K562 (cell line): Measurements from ENCODE around the gene NAT9. TPM values are rescaled to one million over a fixed set of nuclear protein-coding genes. Genes with fewer than 3 reads are reported as not detected.
A peak's percentile ranks its signal among the peaks of the same experiment; 100 is the strongest.

Experiments
- ATAC-seq: fragments of 200-7000 bp; cut with Tn5 transposase; 3 replicates; pipeline ENCODE4 v1.9.1; 2020; ENCODE audit warnings: moderate library complexity
- BruUV-seq: library from RNA; stranded (reverse); fragments of 400-500 nt; replicated peaks from 2 replicates; lab custom pipeline; 2021; lab: Mats Ljungman, UMichigan
- CTCF ChIA-PET: fragments of 300-600 bp; formaldehyde crosslinking; extraction: SDS; loops from one replicate; lab custom pipeline; 2021; ENCODE audit warnings: low intra/inter-chr PET ratio; lab: Yijun Ruan, JAX
- POLR2A ChIA-PET: fragments of 300-600, 350-650 bp; sonication (Branson Sonifier 250); formaldehyde crosslinking; extraction: SDS; loops from one replicate; lab custom pipeline; 2021; ENCODE audit warnings: antibody characterized with exemption, inconsistent platforms; lab: Yijun Ruan, JAX
- DNase-seq, 4 experiments: peaks; one replicate each; pipeline versions ENCODE4 v3.0.0 to v3.0.0-alpha.2; 2011 to 2018; ENCODE audit warnings: low spot score in 3 of 4, mixed read lengths in 3 of 4; ENCODE audit errors: extremely low read depth in 1 of 4
- FAIRE-seq: peaks from 2 replicates; lab custom pipeline; 2011; peaks lifted over from hg19 to GRCh38; lab: Jason Lieb, UNC
- H2AFZ ChIP-seq: 2 replicates; pipeline ENCODE4 v1.6.0; 2011; ENCODE audit warnings: low read depth, low read length, control low read depth, inconsistent platforms
- H3K27ac ChIP-seq: fragments of 200-600 bp; 3 replicates; pipeline ENCODE4 v1.8.0; 2011; ENCODE audit warnings: low read depth, mild to moderate bottlenecking, control low read depth, inconsistent platforms, low read length, moderate library complexity, mixed read lengths; ENCODE audit errors: extremely low read depth
- H3K27me3 ChIP-seq, 2 experiments: fragments of 300-600 bp in 1 of 2; 2 replicates in 1 of 2; 3 replicates in 1 of 2; pipeline versions ENCODE4 v1.6.0 to v1.8.0; 2011; ENCODE audit warnings: inconsistent platforms in 2 of 2, low read length in 2 of 2, mild to moderate bottlenecking in 1 of 2, mixed read lengths in 1 of 2, moderate library complexity in 1 of 2; ENCODE audit not compliant: control insufficient read depth in 2 of 2, insufficient read depth in 2 of 2
- H3K36me3 ChIP-seq: fragments of 300-600 bp; 3 replicates; pipeline ENCODE4 v1.8.0; 2011; ENCODE audit warnings: mild to moderate bottlenecking, low read length, inconsistent platforms; ENCODE audit not compliant: control insufficient read depth, insufficient read depth
- H3K4me1 ChIP-seq, 2 experiments: fragments of 200-600 bp in 1 of 2; replicated peaks in 1 of 2; 2 replicates in 1 of 2; 3 replicates in 1 of 2; pipeline versions ENCODE4 v1.5.1 to v1.8.0; 2011; ENCODE audit warnings: inconsistent platforms in 2 of 2, low read length in 2 of 2, mild to moderate bottlenecking in 1 of 2, mixed read lengths in 1 of 2, moderate library complexity in 1 of 2; ENCODE audit not compliant: control insufficient read depth in 2 of 2, insufficient read depth in 2 of 2
- H3K4me2 ChIP-seq: 2 replicates; pipeline ENCODE4 v1.6.1; 2011; ENCODE audit warnings: low read length, control low read depth, inconsistent platforms, mixed read lengths; ENCODE audit not compliant: insufficient read depth
- H3K4me3 ChIP-seq: fragments of 200-600 bp; sonication (generic), shearing (Covaris generic); 2 replicates; pipeline ENCODE4 v1.5.1; 2016; ENCODE audit warnings: control low read depth, inconsistent platforms
- H3K79me2 ChIP-seq: fragments of 200-600 bp; 3 replicates; pipeline ENCODE4 v1.8.0; 2011; ENCODE audit warnings: low read length, inconsistent platforms; ENCODE audit not compliant: control insufficient read depth, insufficient read depth
- H3K9ac ChIP-seq, 2 experiments: 2 replicates each; pipeline versions ENCODE4 v1.6.0 to v1.6.1; 2011; ENCODE audit warnings: low read depth in 2 of 2, low read length in 2 of 2, control low read depth in 1 of 2, inconsistent platforms in 1 of 2, mild to moderate bottlenecking in 1 of 2, mixed read lengths in 1 of 2; ENCODE audit not compliant: insufficient read depth in 1 of 2
- H3K9me1 ChIP-seq: one replicate; pipeline ENCODE4 v1.6.0; 2011; ENCODE audit warnings: inconsistent platforms, mild to moderate bottlenecking, low read length, moderate library complexity; ENCODE audit not compliant: control insufficient read depth, insufficient read depth
- H3K9me3 ChIP-seq: replicated peaks from 2 replicates; pipeline ENCODE4 v1.5.1; 2011; ENCODE audit warnings: low read depth, low read length, inconsistent platforms; ENCODE audit not compliant: control insufficient read depth, insufficient read depth
- H4K20me1 ChIP-seq: replicated peaks from 2 replicates; pipeline ENCODE4 v1.6.1; 2011; ENCODE audit warnings: low read length, inconsistent platforms, mixed read lengths; ENCODE audit not compliant: control insufficient read depth, insufficient read depth
- CBX1 ChIP-seq: sonication (generic); IDR thresholded peaks from 2 replicates; pipeline ENCODE4 v1.6.1; 2016; ENCODE audit warnings: antibody characterized with exemption, low read depth, mild to moderate bottlenecking
- HDAC3 ChIP-seq: fragments of 450-650 bp; IDR thresholded peaks from 2 replicates; pipeline ENCODE4 v1.6.1; 2018; ENCODE audit warnings: borderline replicate concordance, mild to moderate bottlenecking, moderate library complexity; ENCODE audit not compliant: partially characterized antibody
- NFIC ChIP-seq: fragments of 450-650 bp; IDR thresholded peaks from 2 replicates; pipeline ENCODE4 v1.6.1; 2017; ENCODE audit warnings: mild to moderate bottlenecking, inconsistent platforms
- USF1 ChIP-seq: sonication (generic); formaldehyde crosslinking; IDR thresholded peaks from 2 replicates; pipeline ENCODE4 v1.9.0; 2022; ENCODE audit warnings: mild to moderate bottlenecking, missing genetic modification reagents
- ZNF274 ChIP-seq: IDR thresholded peaks from 2 replicates; pipeline ENCODE4 v1.6.1; 2011; ENCODE audit warnings: low read depth, mild to moderate bottlenecking, low read length, moderate library complexity, borderline replicate concordance
- ZZZ3 ChIP-seq: fragments of 450-650 bp; IDR thresholded peaks from 2 replicates; pipeline ENCODE4 v1.6.1; 2016; ENCODE audit warnings: antibody characterized with exemption, mild to moderate bottlenecking, moderate library complexity
- WGBS: fragments of 100-300 bp; shearing (Covaris generic); methylation state at CpG from one replicate; pipeline ENCODE4 v1.1.6; 2016; ENCODE audit warnings: low coverage, mixed read lengths; ENCODE audit not compliant: insufficient coverage; ENCODE audit errors: missing lambda C conversion rate; 5-methylcytosine and 5-hydroxymethylcytosine counted together
- in situ Hi-C: fragments of 300-500 bp; cut with MboI; formaldehyde crosslinking; loops from 4 replicates; pipeline ENCODE4 v1.15.0; 2018; ENCODE audit warnings: inconsistent platforms, mixed read lengths
- intact Hi-C: fragments of 100-400 bp; cut with micrococcal nuclease; formaldehyde crosslinking; loops from 2 replicates; pipeline ENCODE4 v1.14.2; 2022
- polyA plus RNA-seq, 8 experiments: library from polyadenylated mRNA; depleted of rRNA in 4 of 8; stranded (reverse) in 5 of 8; unstranded in 3 of 8; fragments of >200 nt; fragmentation: Nextera tagmentation in 2 of 8; fragmentation: Illumina TruSeq in 1 of 8; extraction: Ambion mirVana in 2 of 8; extraction: Trizol in 1 of 8; gene quantifications; 2 replicates each; pipeline versions ENCODE4 v1.2.1 to v1.2.3, GENCODE V29; 2011 to 2014; ENCODE audit warnings: inconsistent platforms in 1 of 8, missing spikeins in 1 of 8
- total RNA-seq, 7 experiments: library from RNA; depleted of rRNA in 6 of 7; stranded (reverse); fragments of >200 nt in 6 of 7; fragmentation: Illumina TruSeq in 2 of 7; extraction: Trizol in 2 of 7; gene quantifications; 2 replicates each; pipeline versions ENCODE4 v1.2.1 to v1.2.3, GENCODE V29; 2011 to 2021; ENCODE audit warnings: low replicate concordance in 1 of 7
- TF ChIP-seq, protein P1 (sequence below): fragments of 450-650 bp; IDR thresholded peaks from 2 replicates; pipeline ENCODE4 v1.6.1; 2016

NAT9 gene
- total and polyA plus RNA-seq, 9 of the 15 experiments (the other 6 are each of a cell fraction or from before 2014, with no cell fraction given), result 4.2 to 63.6 (median 40.8) TPM

DNA sequence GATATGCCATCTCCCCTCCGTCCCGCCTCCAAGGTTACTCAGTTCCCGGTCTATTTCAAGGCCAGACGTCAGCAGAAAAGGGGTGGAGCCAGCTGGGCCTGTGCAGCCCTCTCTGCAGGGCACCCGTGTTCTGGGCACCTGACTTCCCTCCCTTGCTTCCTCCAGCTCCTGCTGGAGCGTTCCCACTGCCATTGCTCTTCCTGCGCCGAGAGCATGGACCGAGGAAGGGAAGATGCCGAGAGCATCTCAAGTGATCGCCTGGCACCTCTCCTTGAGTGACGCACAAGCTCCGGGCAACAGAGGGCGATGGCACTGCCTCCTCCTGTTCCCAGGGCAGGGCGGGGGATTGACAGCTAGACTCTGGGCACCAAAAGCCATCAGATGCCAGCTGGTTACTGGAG lies 29.4 kb upstream of the NAT9 start:
- intact Hi-C loops (no loop called here), in situ Hi-C loops (no loop called here)
- no peak for FAIRE-seq
- TF ChIP-seq, protein P1, sequence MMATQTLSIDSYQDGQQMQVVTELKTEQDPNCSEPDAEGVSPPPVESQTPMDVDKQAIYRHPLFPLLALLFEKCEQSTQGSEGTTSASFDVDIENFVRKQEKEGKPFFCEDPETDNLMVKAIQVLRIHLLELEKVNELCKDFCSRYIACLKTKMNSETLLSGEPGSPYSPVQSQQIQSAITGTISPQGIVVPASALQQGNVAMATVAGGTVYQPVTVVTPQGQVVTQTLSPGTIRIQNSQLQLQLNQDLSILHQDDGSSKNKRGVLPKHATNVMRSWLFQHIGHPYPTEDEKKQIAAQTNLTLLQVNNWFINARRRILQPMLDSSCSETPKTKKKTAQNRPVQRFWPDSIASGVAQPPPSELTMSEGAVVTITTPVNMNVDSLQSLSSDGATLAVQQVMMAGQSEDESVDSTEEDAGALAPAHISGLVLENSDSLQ, result 0 out of 2 replicates have a peak, but pooled peaks have one; percentile 11
- TF ChIP-seq HDAC3 (no peak), ZNF274 (no peak), NFIC (no peak), ZZZ3 (no peak), USF1 (CRISPR knock-in tag) (no peak), CBX1 (no peak)
- BruUV-seq, result no TSS peak
- H3K9me1 ChIP-seq, result no peaks in the 10 kb centered on the region
- H3K4me2 ChIP-seq, result no peak overlapping the region
- H4K20me1 ChIP-seq, result no peaks in the 10 kb centered on the region; the same call in none of the 2 replicates
- H3K9ac ChIP-seq, result no peak overlapping the region; a peak in 1 of 4 replicates
- 65% methylated on average over 9 of the region's 15 CpGs for WGBS
- POLR2A ChIA-PET, result interaction anchor here (1.2 kb wide), 1 partner anchor 21 kb away, joined by 6 read pairs; no protein-coding TSS in a partner anchor
- peaks cover 3% of the 10 kb centered on the region; the same call in 2 of the 3 replicates for H3K36me3 ChIP-seq
- no peaks in the 10 kb centered on the region for H3K9me3 ChIP-seq
- no peak for ATAC-seq
- no peaks in the 10 kb centered on the region for H3K4me1 ChIP-seq
- CTCF ChIA-PET, result no interaction called here
- H3K79me2 ChIP-seq, result no peaks in the 10 kb centered on the region
- H2AFZ ChIP-seq, result no peak overlapping the region
- DNase-seq, result no peak
- no peak overlapping the region for H3K4me3 ChIP-seq
- no peak overlapping the region for H3K27ac ChIP-seq
- no peaks in the 10 kb centered on the region for H3K27me3 ChIP-seq
